WTC11 (cell line): ENCODE data around the gene CTDSPL.

Source experiments
- ARID4B ChIP-seq: sonication (generic); formaldehyde crosslinking; IDR thresholded peaks from 2 replicates; pipeline ENCODE4 v1.8.0; 2023; ENCODE audit warnings: missing genetic modification reagents, mild to moderate bottlenecking, borderline replicate concordance
- ATF6 ChIP-seq: sonication (generic); formaldehyde crosslinking; IDR thresholded peaks from 2 replicates; pipeline ENCODE4 v1.8.1; 2023; ENCODE audit warnings: mild to moderate bottlenecking, missing genetic modification reagents
- CREM ChIP-seq: sonication (generic); formaldehyde crosslinking; IDR thresholded peaks from 2 replicates; pipeline ENCODE4 v1.8.1; 2022; ENCODE audit warnings: mild to moderate bottlenecking, missing genetic modification reagents, moderate library complexity
- NFYB ChIP-seq: sonication (generic); formaldehyde crosslinking; conservative IDR thresholded peaks from 2 replicates; pipeline ENCODE4 v1.8.0; 2022; ENCODE audit warnings: low read depth, missing genetic modification reagents
- RELA ChIP-seq: sonication (generic); formaldehyde crosslinking; IDR thresholded peaks from 2 replicates; pipeline ENCODE4 v1.8.1; 2022; ENCODE audit warnings: missing genetic modification reagents, mild to moderate bottlenecking, borderline replicate concordance
- ZNF281 ChIP-seq: sonication (generic); formaldehyde crosslinking; IDR thresholded peaks from 2 replicates; pipeline ENCODE4 v1.8.0; 2023; ENCODE audit warnings: mild to moderate bottlenecking, missing genetic modification reagents
- TF ChIP-seq, protein P1 (sequence below): fragments of 200-600 bp; IDR thresholded peaks from 2 replicates; pipeline ENCODE4 v1.8.0; 2022; ENCODE audit warnings: antibody characterized with exemption

DNA sequence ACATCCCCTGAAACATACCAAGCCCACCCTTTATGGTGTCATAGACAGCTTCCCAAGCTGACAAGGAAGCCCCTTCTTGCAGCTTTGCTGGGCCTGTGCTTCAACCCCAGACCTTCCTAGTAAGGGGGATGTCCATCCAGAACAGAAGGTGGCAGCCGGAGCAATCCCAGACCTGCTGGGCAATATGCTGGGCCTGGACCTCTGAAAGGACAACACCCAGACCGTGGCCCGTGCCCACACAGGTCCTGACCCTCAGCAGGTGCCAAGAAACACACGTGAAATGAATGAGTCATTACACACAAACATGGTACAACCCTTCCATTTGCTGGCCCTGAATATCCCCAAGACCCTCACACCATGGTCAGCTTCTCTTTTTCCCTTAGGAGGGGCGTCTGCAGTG is 109.1 kb downstream of the CTDSPL start:
- no peak for TF ChIP-seq ZNF281 (CRISPR knock-in tag)
- no peak for TF ChIP-seq ATF6
- TF ChIP-seq ARID4B (CRISPR knock-in tag) = no peak
- no peak for TF ChIP-seq RELA (CRISPR knock-in tag)
- no peak for TF ChIP-seq NFYB (CRISPR knock-in tag)
- TF ChIP-seq, protein P1, sequence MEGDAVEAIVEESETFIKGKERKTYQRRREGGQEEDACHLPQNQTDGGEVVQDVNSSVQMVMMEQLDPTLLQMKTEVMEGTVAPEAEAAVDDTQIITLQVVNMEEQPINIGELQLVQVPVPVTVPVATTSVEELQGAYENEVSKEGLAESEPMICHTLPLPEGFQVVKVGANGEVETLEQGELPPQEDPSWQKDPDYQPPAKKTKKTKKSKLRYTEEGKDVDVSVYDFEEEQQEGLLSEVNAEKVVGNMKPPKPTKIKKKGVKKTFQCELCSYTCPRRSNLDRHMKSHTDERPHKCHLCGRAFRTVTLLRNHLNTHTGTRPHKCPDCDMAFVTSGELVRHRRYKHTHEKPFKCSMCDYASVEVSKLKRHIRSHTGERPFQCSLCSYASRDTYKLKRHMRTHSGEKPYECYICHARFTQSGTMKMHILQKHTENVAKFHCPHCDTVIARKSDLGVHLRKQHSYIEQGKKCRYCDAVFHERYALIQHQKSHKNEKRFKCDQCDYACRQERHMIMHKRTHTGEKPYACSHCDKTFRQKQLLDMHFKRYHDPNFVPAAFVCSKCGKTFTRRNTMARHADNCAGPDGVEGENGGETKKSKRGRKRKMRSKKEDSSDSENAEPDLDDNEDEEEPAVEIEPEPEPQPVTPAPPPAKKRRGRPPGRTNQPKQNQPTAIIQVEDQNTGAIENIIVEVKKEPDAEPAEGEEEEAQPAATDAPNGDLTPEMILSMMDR = no peak
- TF ChIP-seq CREM (CRISPR knock-in tag) = no peak
